HepG2 (cell line): Measurements from ENCODE around the gene TMBIM1. TPM values are rescaled to one million over a fixed set of nuclear protein-coding genes. Genes with fewer than 3 reads are reported as not detected.

Experiments used
- ARID5B ChIP-seq: IDR thresholded peaks from 2 replicates; pipeline ENCODE4 v1.4.0; 2020; ENCODE audit warnings: mild to moderate bottlenecking, missing genetic modification reagents
- BRD4 ChIP-seq: sonication (generic); formaldehyde crosslinking; IDR thresholded peaks from 2 replicates; pipeline ENCODE4 v1.4.0; 2020; ENCODE audit warnings: missing genetic modification reagents
- CAMTA2 ChIP-seq: sonication (generic); formaldehyde crosslinking; IDR thresholded peaks from 2 replicates; pipeline ENCODE4 v1.4.0; 2020; ENCODE audit warnings: mild to moderate bottlenecking, missing genetic modification reagents, borderline replicate concordance
- CEBPB ChIP-seq: IDR thresholded peaks from 2 replicates; pipeline ENCODE4 v1.6.1; 2011; ENCODE audit warnings: low read depth, low read length, improper control_type of control experiment, borderline replicate concordance
- CEBPZ ChIP-seq: IDR thresholded peaks from 2 replicates; pipeline ENCODE4 v1.6.1; 2012; ENCODE audit warnings: low read length, improper control_type of control experiment
- CREB1 ChIP-seq, 2 experiments: fragments of 450-650 bp in 1 of 2; IDR thresholded peaks; 2 replicates each; pipeline ENCODE4 v1.6.1; 2016 to 2017; ENCODE audit warnings: control low read depth in 1 of 2, mild to moderate bottlenecking in 1 of 2, missing compliant biosample characterization in 1 of 2, missing genetic modification characterization in 1 of 2
- CREBL2 ChIP-seq: sonication (generic); formaldehyde crosslinking; IDR thresholded peaks from 2 replicates; pipeline ENCODE4 v1.8.1; 2023; ENCODE audit warnings: missing genetic modification reagents, mild to moderate bottlenecking, borderline replicate concordance
- FIP1L1 ChIP-seq: fragments of 200-400 bp; formaldehyde crosslinking; IDR thresholded peaks from 2 replicates; pipeline ENCODE4 v1.6.1; 2018; ENCODE audit warnings: low read depth, mild to moderate bottlenecking, low read length, moderate library complexity, borderline replicate concordance; ENCODE audit not compliant: insufficient read depth
- HOXA7 ChIP-seq: sonication (generic); formaldehyde crosslinking; IDR thresholded peaks from 2 replicates; pipeline ENCODE4 v1.8.1; 2022; ENCODE audit warnings: mild to moderate bottlenecking, missing genetic modification reagents, moderate library complexity
- MIER2 ChIP-seq: IDR thresholded peaks from 2 replicates; pipeline ENCODE4 v1.6.1; 2016; ENCODE audit warnings: missing biosample characterization, missing genetic modification reagents
- MXI1 ChIP-seq: IDR thresholded peaks from 3 replicates; pipeline ENCODE4 v1.6.1; 2012; ENCODE audit warnings: low read depth, low read length, inconsistent platforms, borderline replicate concordance
- PBX3 ChIP-seq: sonication (generic); formaldehyde crosslinking; IDR thresholded peaks from 2 replicates; pipeline ENCODE4 v1.8.1; 2023; ENCODE audit warnings: missing genetic modification reagents, inconsistent platforms, borderline replicate concordance
- PITX1 ChIP-seq: sonication (generic); formaldehyde crosslinking; IDR thresholded peaks from 2 replicates; pipeline ENCODE4 v1.5.1; 2020; ENCODE audit warnings: mild to moderate bottlenecking, missing genetic modification reagents
- RBM39 ChIP-seq: fragments of 200-400 bp; formaldehyde crosslinking; IDR thresholded peaks from one replicate; pipeline ENCODE4 v1.6.1; 2018; ENCODE audit warnings: antibody characterized with exemption, mild to moderate bottlenecking, low read depth, low read length; ENCODE audit not compliant: poor library complexity, severe bottlenecking
- REPIN1 ChIP-seq: sonication (generic); formaldehyde crosslinking; IDR thresholded peaks from 2 replicates; pipeline ENCODE4 v1.8.0; 2022; ENCODE audit warnings: missing genetic modification reagents, low read depth, mild to moderate bottlenecking, borderline replicate concordance
- SMAD1 ChIP-seq: sonication (generic); formaldehyde crosslinking; IDR thresholded peaks from 2 replicates; pipeline ENCODE4 v1.4.0; 2020; ENCODE audit warnings: missing genetic modification reagents, low read depth, mild to moderate bottlenecking, borderline replicate concordance
- TEAD3 ChIP-seq: optimal IDR thresholded peaks from 2 replicates; pipeline ENCODE3; 2016; ENCODE audit warnings: borderline replicate concordance
- ZFP36L2 ChIP-seq: sonication (generic); formaldehyde crosslinking; IDR thresholded peaks from 2 replicates; pipeline ENCODE4 v1.4.0; 2020; ENCODE audit warnings: missing genetic modification reagents
- ZNF121 ChIP-seq: sonication (generic); formaldehyde crosslinking; IDR thresholded peaks from 2 replicates; pipeline ENCODE4 v1.5.0; 2020; ENCODE audit warnings: mild to moderate bottlenecking, missing genetic modification reagents
- ZNF34 ChIP-seq: sonication (generic); formaldehyde crosslinking; IDR thresholded peaks from 2 replicates; pipeline ENCODE4 v1.4.0; 2020; ENCODE audit warnings: mild to moderate bottlenecking, missing genetic modification reagents, borderline replicate concordance
- ZNF792 ChIP-seq: IDR thresholded peaks from 2 replicates; pipeline ENCODE4 v1.6.1; 2016
- polyA plus RNA-seq, 8 experiments: library from polyadenylated mRNA; depleted of rRNA in 3 of 8; stranded (reverse) in 7 of 8; unstranded in 1 of 8; fragments of >200 nt; fragmentation: Illumina TruSeq in 4 of 8; extraction: Trizol in 4 of 8; gene quantifications; 2 replicates each; pipeline versions ENCODE4 v1.2.1 to v1.2.3, GENCODE V29; 2011 to 2016; ENCODE audit warnings: low read depth in 4 of 8, missing spikeins in 1 of 8, mixed read lengths in 1 of 8; ENCODE audit not compliant: insufficient read depth in 1 of 8
- total RNA-seq, 5 experiments: library from RNA; depleted of rRNA; stranded (reverse); fragments of >200 nt; fragmentation: Illumina TruSeq; extraction: Trizol; gene quantifications; 2 replicates each; pipeline ENCODE4 v1.2.3, GENCODE V29; 2016; ENCODE audit warnings: low read depth in 1 of 5

The TMBIM1 gene
- total and polyA plus RNA-seq, 2 of the 13 experiments (the other 11 are each of a cell fraction or from before 2014, with no cell fraction given) = 127 to 139 TPM

- no peak for TF ChIP-seq CEBPZ
- TF ChIP-seq RBM39 = no peak
- no peak for TF ChIP-seq SMAD1
- TF ChIP-seq ZNF121 = no peak
- no peak for TF ChIP-seq ZNF34 (CRISPR knock-in tag)
- TF ChIP-seq REPIN1 (CRISPR knock-in tag) = 0 out of 2 replicates have a peak, but pooled peaks have one; percentile 34
- peak; percentile 69; the same call in 1 of the 2 replicates for TF ChIP-seq CEBPB
- no peak for TF ChIP-seq MXI1
- TF ChIP-seq MIER2 = no peak
- TF ChIP-seq BRD4 = no peak
- no peak for TF ChIP-seq TEAD3
- TF ChIP-seq PITX1 = 0 out of 2 replicates have a peak, but pooled peaks have one; percentile 19
- no peak for TF ChIP-seq CREBL2 (CRISPR knock-in tag)
- no peak for TF ChIP-seq FIP1L1
- no peak for TF ChIP-seq ZFP36L2
- peak; percentile 61 for TF ChIP-seq ARID5B (CRISPR knock-in tag)
- no peak for TF ChIP-seq ZNF792
- TF ChIP-seq PBX3 (CRISPR knock-in tag) = no peak
- TF ChIP-seq CAMTA2 (CRISPR knock-in tag) = no peak
- TF ChIP-seq HOXA7 = no peak
- TF ChIP-seq CREB1 (IDR thresholded peaks at IDR 0.05) = no peak
- no peak for TF ChIP-seq CREB1 (CRISPR knock-in tag; IDR thresholded peaks at IDR 0.05)
Measured at GRCh38 chr2:218306184-218306920, 14.0 kb upstream of the TMBIM1 start (continued).
